ENCODE results near the gene SNAPC4. TPM values are rescaled to one million over a fixed set of nuclear protein-coding genes. Genes with fewer than 3 reads are reported as not detected.

SNAPC4 gene
- total and polyA plus RNA-seq, 9 of the 15 experiments (the other 6 are each of a cell fraction or from before 2014, with no cell fraction given): 0.21 to 21.8 (median 8.8) TPM

- TF ChIP-seq MGA (IDR thresholded peaks at IDR 0.05) (no peak), ZC3H4 (CRISPR knock-in tag; IDR thresholded peaks at IDR 0.05; ENCODE audit: borderline replicate concordance) (no peak), ELK3 (CRISPR knock-in tag; IDR thresholded peaks at IDR 0.05) (no peak), FOXJ3 (CRISPR knock-in tag; IDR thresholded peaks at IDR 0.05) (no peak), ETS2 (tag; IDR thresholded peaks at IDR 0.05; ENCODE audit: borderline replicate concordance, poor library complexity, severe bottlenecking) (no peak), FIP1L1 (IDR thresholded peaks at IDR 0.05; ENCODE audit: low read depth, low read length, poor library complexity, severe bottlenecking) (peak; percentile 78), ZBTB33 (CRISPR knock-in tag; IDR thresholded peaks at IDR 0.05) (peak; percentile 47; the same call in 1 of the 2 replicates), SUPT5H (IDR thresholded peaks at IDR 0.05) (peak; percentile 5; the same call in 1 of the 2 replicates), E2F3 (CRISPR knock-in tag; IDR thresholded peaks at IDR 0.05) (no peak), SPI1 (IDR thresholded peaks at IDR 0.05; ENCODE audit: borderline replicate concordance, low read depth, low read length) (peak; percentile 98), SMAD2 (IDR thresholded peaks at IDR 0.05; ENCODE audit: low read depth, low read length) (no peak), ZFP36 (IDR thresholded peaks at IDR 0.05; ENCODE audit: low read depth, low read length, partially characterized antibody) (no peak)
These were observed 27.2 kb downstream of the SNAPC4 start (continued) for GRCh38 chr9:136372561-136373299.
